GM21526 (cell line): ENCODE data around the gene AMT.
"Not testable (repeated sequence)": the region's sequence is repeated elsewhere in the genome, so short reads cannot be mapped to it uniquely, and the experiment has no call there.

Experiments used
- ATAC-seq: cut with Tn5 transposase; IDR thresholded peaks from one replicate; pipeline ENCODE4 v1.9.1; 2021; ENCODE audit warnings: moderate library complexity; ENCODE audit not compliant: unreplicated experiment, low FRiP score

AMT gene

DNA sequence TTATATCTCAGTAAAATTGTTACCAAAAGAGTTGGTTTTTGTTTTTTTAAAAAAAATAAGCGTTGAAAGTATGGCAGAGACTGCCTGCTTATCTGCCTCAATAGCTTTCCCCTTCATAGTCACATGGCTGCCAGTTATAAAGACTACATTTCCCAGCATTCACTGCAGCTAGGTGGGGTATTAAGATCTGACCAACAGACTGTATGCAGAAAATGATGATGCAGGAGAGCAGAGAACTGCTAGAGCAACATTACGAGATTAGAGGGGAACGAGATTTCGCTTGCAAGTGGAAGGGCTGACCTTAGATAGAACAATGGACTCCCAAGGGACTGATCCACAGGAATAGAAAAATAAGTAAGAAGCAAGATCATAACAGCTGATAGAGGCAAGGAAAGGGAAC lies 24.8 kb downstream of the AMT start:
- no peak for ATAC-seq

DNA sequence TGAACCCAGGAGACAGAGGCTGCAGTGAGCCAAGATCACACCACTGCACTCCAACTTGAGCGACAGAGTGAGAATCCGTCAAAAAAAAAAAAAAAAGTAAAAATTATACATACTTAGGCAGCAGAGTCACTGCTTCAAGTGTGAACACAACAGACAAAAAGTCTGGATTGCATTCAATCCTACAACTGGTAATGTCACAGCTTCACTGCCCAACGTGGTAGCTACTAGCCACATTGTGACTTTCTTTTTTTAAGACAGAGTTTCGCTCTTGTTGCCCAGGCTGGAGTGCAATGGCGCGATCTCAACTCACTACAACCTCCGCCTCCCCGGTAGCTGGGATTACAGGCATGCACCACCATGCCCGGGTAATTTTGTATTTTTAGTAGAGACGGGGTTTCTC lies 31.0 kb downstream of the AMT start:
- not testable (repeated sequence) for ATAC-seq

DNA sequence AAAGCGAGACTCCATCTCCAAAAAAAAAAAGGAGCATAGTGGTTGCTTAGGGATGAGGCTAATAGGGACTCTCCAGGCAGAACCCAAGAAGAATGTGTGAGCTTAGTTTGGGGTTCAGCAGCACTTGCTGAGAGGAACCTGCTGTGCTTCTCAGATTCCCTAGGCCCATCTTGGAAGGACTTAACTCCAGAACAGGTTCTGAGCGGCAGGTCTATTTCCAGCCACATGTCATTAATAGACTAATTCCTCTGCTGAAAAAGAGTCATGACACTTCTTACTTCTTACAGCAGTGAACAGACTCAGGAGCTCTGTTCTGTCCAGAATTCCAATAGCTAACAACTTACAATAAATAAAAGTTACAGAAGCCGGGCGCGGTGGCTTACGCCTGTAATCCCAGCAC lies 33.0 kb downstream of the AMT start:
- ATAC-seq, result no peak

GRCh38 chr3:49388289-49388820 lies 33.9 kb downstream of the AMT start:
- ATAC-seq, result no peak

DNA sequence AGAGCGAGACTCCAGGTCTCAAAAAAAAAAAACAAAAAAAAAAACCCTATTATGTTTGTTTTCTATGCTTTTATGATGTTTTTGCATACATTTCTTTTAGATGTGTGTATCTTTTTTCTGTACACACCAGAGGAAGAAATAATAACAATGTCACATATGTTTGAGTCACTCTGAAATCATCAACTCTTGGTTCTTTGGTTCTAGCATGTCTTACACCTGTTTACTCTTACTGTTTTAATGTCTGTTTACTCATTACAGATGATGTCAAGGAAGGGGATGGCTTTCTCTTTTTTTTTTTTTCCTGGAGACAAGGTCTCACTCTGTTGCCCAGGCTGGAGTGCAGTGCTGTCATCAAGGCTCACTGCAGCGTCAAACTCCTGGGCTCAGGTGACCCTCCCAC lies 34.6 kb downstream of the AMT start:
- ATAC-seq, result no peak

- no peak for ATAC-seq
Observed at GRCh38 chr3:49386056-49386756, 36.1 kb downstream of the AMT start.

DNA sequence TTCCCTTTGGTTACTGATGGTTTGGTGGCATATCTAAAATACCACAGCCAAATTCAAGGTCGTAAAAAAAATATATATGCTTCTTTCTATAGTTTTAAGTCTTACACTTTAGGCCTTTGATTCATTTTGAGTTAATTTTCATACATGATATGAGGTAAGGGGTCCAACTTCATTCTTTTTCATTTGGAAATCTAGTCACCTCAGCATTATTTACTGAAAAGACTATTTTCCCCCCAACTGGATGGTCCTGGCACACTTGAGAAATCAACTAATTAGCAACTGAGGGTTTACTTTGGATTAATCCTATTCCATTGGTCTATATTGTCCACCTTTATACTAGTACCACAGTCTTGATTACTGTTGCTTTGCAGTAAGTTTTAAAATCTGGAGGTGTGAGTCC lies 36.7 kb downstream of the AMT start:
- ATAC-seq, result no peak

DNA sequence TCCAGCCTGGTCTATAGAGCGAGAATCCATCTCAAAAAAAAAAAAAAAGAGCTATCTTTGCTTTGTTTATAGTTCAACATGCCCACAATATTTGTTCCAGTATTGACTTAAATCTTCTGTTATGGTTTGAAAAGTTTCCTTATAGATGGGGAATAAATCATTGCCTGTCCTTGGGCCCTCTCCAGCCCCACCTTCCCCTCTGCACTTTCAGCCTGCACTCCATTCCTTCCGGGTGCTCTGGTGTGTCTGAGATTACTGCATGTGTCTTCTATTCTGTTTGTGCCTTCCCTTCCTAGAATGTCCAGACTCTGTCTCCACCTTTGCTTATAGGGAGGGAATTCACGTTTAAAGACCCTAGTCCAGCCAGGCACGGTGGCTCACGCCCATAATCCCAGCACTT lies 38.9 kb downstream of the AMT start:
- no peak for ATAC-seq

DNA sequence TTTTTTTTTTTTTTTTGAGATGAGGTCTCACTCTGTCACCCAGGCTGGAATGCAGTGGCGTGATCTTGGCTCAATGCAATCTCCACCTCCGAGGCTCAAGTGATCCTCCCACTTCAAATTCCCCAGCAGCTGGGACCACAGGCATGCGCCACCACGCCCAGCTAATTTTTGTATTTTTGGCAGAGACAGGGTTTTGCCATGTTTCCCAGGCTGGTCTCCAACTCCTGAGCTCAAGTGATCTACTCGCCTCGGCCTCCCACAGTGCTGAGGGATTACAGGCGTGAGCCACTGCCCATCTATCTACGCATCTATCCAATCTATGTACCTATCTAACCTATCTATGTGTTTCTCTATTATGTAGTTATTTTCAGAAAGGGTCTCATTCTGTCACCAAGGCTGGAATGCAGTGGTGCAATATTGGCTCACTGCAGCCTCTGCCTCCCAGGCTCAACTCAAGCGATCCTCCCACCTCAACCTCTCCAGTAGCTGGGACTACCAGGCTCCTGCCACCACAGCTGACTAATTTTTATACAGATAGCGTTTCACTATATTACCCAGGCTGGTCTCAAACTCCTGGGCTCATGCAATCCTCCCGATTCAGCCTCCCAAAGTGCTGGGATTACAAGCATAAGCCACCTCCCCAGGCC lies 43.9 kb downstream of the AMT start:
- ATAC-seq, result no peak

- no peak for ATAC-seq
Observed at GRCh38 chr3:49377483-49377882, 44.8 kb downstream of the AMT start.

- ATAC-seq, result no peak
Observed at GRCh38 chr3:49371946-49372345, 50.3 kb downstream of the AMT start.

DNA sequence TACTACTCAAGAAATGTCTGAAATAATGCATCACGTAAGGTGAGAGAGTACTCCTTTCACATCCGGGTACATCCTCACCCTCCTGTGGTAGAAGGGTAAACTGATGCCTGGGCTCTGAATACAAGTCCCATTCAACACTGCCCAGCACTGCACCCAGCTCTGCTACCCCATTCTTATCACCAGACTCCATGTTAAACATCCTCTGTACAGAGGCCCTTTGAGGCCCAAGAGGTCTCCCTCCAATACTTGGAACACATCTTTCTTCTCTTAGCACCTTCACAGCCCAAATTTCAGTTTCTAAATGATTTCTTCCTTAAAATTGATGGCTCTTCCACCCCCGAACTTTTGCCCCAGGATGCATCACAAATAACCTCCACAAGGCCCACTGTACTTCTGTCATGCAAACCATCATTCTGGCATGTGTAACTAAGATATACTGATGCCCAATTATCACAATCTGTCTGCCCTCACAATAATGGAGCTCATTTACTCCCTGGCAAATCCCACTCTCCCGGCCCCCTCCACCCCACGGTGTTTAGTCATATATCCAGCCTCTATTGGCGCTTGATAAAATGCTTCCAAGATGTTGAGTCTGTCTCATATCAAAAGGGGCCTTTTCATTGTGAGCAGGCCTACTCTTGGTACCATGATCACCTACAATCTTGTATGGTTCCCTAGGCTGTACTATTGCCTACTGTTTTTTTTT lies 51.5 kb downstream of the AMT start:
- ATAC-seq, result no peak
